Measurements from ENCODE around the gene FGFR3. TPM values are rescaled to one million over a fixed set of nuclear protein-coding genes. Genes with fewer than 3 reads are reported as not detected.

The FGFR3 gene
- total RNA-seq, 2 donors from 2014 or later: 8.7 to 78.2 TPM

DNA sequence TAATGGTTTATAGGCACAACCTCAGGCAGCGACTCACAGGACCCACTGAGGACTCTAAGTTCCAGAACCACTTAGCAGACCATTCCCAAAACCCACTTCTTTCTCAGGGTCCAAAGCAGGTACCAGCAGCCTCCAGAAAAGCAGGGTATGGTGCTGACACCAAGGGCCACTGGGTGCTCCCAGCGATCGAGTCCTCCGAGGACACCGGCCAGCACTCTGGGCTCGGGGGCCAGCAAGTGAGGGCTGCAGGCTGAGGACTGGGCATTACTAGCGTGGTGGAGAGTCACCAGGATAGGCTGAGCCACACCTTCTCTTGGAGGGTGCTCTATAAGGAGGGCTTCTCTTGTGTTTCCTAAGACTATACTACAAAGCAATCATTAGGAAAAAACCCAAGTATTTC is 43.6 kb downstream of the FGFR3 start:
- Histone ChIP-seq H3K36me3 (peaks cover 10 to 13% of the 10 kb centered on the region in 2 donors), H3K27me3 (replicated peaks; ENCODE audit: insufficient read depth) (no peaks in the 10 kb centered on the region)
- no peak for TF ChIP-seq POLR2A (IDR thresholded peaks at IDR 0.05)
- TF ChIP-seq, protein P1, sequence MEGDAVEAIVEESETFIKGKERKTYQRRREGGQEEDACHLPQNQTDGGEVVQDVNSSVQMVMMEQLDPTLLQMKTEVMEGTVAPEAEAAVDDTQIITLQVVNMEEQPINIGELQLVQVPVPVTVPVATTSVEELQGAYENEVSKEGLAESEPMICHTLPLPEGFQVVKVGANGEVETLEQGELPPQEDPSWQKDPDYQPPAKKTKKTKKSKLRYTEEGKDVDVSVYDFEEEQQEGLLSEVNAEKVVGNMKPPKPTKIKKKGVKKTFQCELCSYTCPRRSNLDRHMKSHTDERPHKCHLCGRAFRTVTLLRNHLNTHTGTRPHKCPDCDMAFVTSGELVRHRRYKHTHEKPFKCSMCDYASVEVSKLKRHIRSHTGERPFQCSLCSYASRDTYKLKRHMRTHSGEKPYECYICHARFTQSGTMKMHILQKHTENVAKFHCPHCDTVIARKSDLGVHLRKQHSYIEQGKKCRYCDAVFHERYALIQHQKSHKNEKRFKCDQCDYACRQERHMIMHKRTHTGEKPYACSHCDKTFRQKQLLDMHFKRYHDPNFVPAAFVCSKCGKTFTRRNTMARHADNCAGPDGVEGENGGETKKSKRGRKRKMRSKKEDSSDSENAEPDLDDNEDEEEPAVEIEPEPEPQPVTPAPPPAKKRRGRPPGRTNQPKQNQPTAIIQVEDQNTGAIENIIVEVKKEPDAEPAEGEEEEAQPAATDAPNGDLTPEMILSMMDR (IDR thresholded peaks at IDR 0.05): no peak
- TF ChIP-seq POLR2AphosphoS5 (IDR thresholded peaks at IDR 0.05): no peak

DNA sequence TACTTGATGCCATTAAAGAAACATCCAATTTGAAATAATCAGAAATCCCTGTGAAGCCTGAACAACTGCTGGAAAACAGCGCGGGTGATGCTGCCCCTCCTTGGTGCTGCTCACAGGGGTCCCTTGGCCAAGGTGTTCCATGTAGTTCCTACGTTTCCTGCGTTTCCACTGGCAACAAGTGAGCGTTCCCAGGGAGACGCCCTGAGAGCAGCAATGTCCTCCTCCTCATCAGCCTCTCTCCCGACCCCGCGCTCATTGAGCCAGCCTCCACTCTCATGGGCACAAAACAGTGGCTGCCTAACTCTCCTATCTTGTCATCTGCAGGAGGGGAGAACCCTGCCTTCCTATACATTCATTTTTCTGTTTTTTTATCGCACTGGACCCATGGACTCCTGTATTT is 44.0 kb downstream of the FGFR3 start:
- H3K4me1 ChIP-seq (replicated peaks): no peaks in the 10 kb centered on the region
- no peak overlapping the region for H3K27ac ChIP-seq
- peaks cover 9 to 13% of the 10 kb centered on the region in 2 donors for H3K36me3 ChIP-seq
- no peak for DNase-seq (ENCODE audit: low spot score)
- 92% methylated on average over 10 of the region's 10 CpGs for WGBS
- TF ChIP-seq POLR2AphosphoS5 (IDR thresholded peaks at IDR 0.05) (no peak), POLR2A (IDR thresholded peaks at IDR 0.05) (no peak)
- intact Hi-C loops (cut with DNase I): no loop called here
- H3K9me3 ChIP-seq: no peaks in the 10 kb centered on the region
- no peak overlapping the region for H3K4me3 ChIP-seq
- no peaks in the 10 kb centered on the region for H3K27me3 ChIP-seq (replicated peaks; ENCODE audit: insufficient read depth)

More for the DNA sequence above, 43.6 kb downstream of the FGFR3 start:
- WGBS: 96% methylated on average over 7 of the region's 7 CpGs
- no peak overlapping the region for H3K27ac ChIP-seq
- H3K9me3 ChIP-seq: no peaks in the 10 kb centered on the region
- no peak for DNase-seq (ENCODE audit: low spot score)
- intact Hi-C loops (cut with DNase I): no loop called here
- no peak overlapping the region for H3K4me3 ChIP-seq
- H3K4me1 ChIP-seq (replicated peaks): no peaks in the 10 kb centered on the region

DNA sequence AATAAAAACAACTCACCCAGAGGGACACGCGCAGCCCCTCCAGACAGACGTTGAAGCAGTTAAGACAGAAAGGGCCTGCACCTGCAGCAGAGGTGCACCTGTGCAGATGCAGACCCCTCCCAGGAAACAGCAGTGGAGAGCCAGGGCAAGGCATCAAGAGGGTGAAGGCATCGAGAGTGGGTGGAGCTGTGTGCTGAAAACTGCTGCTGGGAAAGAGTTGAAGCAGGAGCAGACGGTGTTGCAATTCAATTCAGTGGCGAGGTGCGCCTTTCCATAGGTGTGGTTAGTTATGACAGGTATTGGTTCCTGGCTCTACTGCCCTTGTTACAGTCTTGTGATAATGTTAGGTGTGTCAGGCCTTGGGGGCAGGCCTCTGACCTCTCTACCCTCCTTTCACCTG is 46.2 kb downstream of the FGFR3 start:
- H3K9me3 ChIP-seq: no peaks in the 10 kb centered on the region
- 89% methylated on average over 7 of the region's 7 CpGs for WGBS
- no peak overlapping the region for H3K27ac ChIP-seq
- H3K27me3 ChIP-seq (replicated peaks; ENCODE audit: insufficient read depth): no peaks in the 10 kb centered on the region
- peaks cover 0 to 9% of the 10 kb centered on the region in 2 donors for H3K36me3 ChIP-seq
- no peaks in the 10 kb centered on the region for H3K4me1 ChIP-seq (replicated peaks)
- intact Hi-C loops (cut with DNase I): no loop called here
- H3K4me3 ChIP-seq: no peak overlapping the region
- TF ChIP-seq POLR2AphosphoS5 (IDR thresholded peaks at IDR 0.05): no peak
- no peak for TF ChIP-seq POLR2A (IDR thresholded peaks at IDR 0.05)
- TF ChIP-seq, protein P1 (IDR thresholded peaks at IDR 0.05): no peak
- DNase-seq (ENCODE audit: low spot score): no peak

DNA sequence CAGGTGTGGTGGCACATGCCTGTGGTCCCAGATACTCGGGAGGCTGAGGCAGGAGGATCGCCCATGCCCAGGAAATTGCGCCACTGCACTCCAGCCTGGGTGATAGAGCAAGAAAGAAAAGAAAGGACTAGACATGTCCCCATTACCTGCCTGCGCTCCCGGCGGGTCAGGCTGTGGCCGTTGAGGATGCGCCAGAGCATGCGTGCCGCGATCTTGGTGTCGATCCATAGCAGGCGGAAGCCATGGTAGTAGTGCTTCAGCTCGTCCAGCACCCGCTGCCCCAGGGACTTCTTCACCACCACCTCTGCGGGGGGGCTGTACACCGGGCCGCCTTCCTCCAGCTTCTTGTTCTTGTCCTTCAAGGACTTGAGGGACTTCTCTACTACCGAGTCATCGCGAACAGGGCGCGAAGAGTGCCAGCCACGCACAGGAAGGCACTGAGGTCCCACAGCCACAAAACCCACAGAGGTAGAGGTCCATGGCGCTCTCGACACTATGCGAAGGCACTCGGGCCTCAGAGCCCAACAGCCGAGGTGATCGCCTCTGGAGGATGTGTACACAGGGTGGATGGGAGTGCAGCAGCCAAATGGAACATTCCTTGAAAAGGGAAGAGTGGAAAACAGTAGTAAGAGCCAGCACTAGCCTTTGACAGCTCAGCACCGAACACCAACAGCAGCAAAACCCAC is 48.3 kb downstream of the FGFR3 start:
- H3K27ac ChIP-seq: no peak overlapping the region
- H3K4me3 ChIP-seq: no peak overlapping the region
- intact Hi-C loops (cut with DNase I): no loop called here
- H3K4me1 ChIP-seq (replicated peaks): no peaks in the 10 kb centered on the region
- TF ChIP-seq POLR2AphosphoS5 (IDR thresholded peaks at IDR 0.05) (no peak), POLR2A (IDR thresholded peaks at IDR 0.05) (no peak)
- TF ChIP-seq, protein P1 (IDR thresholded peaks at IDR 0.05): no peak
- no peak for DNase-seq (ENCODE audit: low spot score)
- H3K9me3 ChIP-seq: no peaks in the 10 kb centered on the region
- 93% methylated on average over 31 of the region's 31 CpGs for WGBS
- no peaks in the 10 kb centered on the region for H3K27me3 ChIP-seq (replicated peaks; ENCODE audit: insufficient read depth)
- no peaks in the 10 kb centered on the region for H3K36me3 ChIP-seq

DNA sequence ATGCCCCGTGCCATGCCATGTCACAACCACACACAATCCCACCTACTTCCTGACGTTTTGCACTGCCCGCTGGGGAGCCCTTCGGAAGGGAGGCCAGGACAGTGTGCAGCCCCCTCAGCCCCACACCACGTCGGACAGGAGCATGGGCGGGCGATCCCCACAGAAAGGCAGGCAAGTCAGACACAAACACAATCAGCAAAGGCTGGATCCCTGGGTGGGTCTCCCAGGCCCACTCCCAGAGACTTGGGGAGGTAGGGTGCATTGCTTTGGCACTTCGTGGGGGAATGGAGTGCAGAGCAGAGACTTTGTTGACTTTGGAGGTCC is 48.8 kb downstream of the FGFR3 start:
- H3K27me3 ChIP-seq (replicated peaks; ENCODE audit: insufficient read depth): no peaks in the 10 kb centered on the region
- H3K4me3 ChIP-seq: no peak overlapping the region
- intact Hi-C loops (cut with DNase I): no loop called here
- H3K4me1 ChIP-seq (replicated peaks): no peaks in the 10 kb centered on the region
- no peaks in the 10 kb centered on the region for H3K36me3 ChIP-seq
- no peak overlapping the region for H3K27ac ChIP-seq
- no peaks in the 10 kb centered on the region for H3K9me3 ChIP-seq
- DNase-seq (ENCODE audit: low spot score): no peak
- 92% methylated on average over 9 of the region's 9 CpGs for WGBS
- no peak for TF ChIP-seq POLR2AphosphoS5 (IDR thresholded peaks at IDR 0.05)
- no peak for TF ChIP-seq POLR2A (IDR thresholded peaks at IDR 0.05)
- TF ChIP-seq, protein P1 (IDR thresholded peaks at IDR 0.05): no peak
